Kidney (tissue), 14 donors: Measurements from ENCODE around the gene CCNK. TPM values are rescaled to one million over a fixed set of nuclear protein-coding genes. Genes with fewer than 3 reads are reported as not detected.

Experiments used
- DNase-seq, 5 donors: peaks; one replicate each; pipeline ENCODE4 v3.0.0-alpha.2; 2013 to 2020
- FAIRE-seq: peaks from 2 replicates; lab custom pipeline; 2012; peaks lifted over from hg19 to GRCh38; lab: Jason Lieb, UNC
- H3K27ac ChIP-seq, 2 donors: one replicate each; pipeline ENCODE4 v1.7.0; 2013; ENCODE audit warnings: low read depth in 2 of 2, low read length in 2 of 2, inconsistent platforms in 1 of 2
- H3K27me3 ChIP-seq: one replicate; pipeline ENCODE4 v1.7.1; 2013; ENCODE audit warnings: low read length, inconsistent platforms; ENCODE audit not compliant: control insufficient read depth, insufficient read depth
- H3K36me3 ChIP-seq, 3 donors: one replicate each; pipeline versions ENCODE4 v1.7.0 to v1.7.1; 2013; ENCODE audit warnings: low read length in 3 of 3, control low read depth in 1 of 3, inconsistent platforms in 1 of 3; ENCODE audit not compliant: insufficient read depth in 3 of 3, control insufficient read depth in 2 of 3
- H3K4me1 ChIP-seq, 3 donors: one replicate each; pipeline versions ENCODE4 v1.7.0 to v1.7.1; 2013; ENCODE audit warnings: low read length in 3 of 3, inconsistent platforms in 1 of 3, low read depth in 1 of 3; ENCODE audit not compliant: control insufficient read depth in 2 of 3, insufficient read depth in 2 of 3
- H3K4me3 ChIP-seq, 3 donors: one replicate each; pipeline versions ENCODE4 v1.7.0 to v1.8.1; 2013; ENCODE audit warnings: low read length in 3 of 3, control low read depth in 1 of 3, inconsistent platforms in 1 of 3
- H3K9ac ChIP-seq, 3 donors: one replicate each; pipeline versions ENCODE4 v1.7.0 to v1.7.1; 2013; ENCODE audit warnings: low read length in 3 of 3, control low read depth in 1 of 3, inconsistent platforms in 1 of 3
- H3K9me3 ChIP-seq, 3 donors: one replicate each; pipeline versions ENCODE4 v1.7.0 to v1.7.1; 2013; ENCODE audit warnings: low read length in 3 of 3, control low read depth in 1 of 3, inconsistent platforms in 1 of 3; ENCODE audit not compliant: control insufficient read depth in 2 of 3, insufficient read depth in 1 of 3
- CTCF ChIP-seq: IDR thresholded peaks from 3 replicates; pipeline ENCODE4 v1.5.1; 2012; ENCODE audit warnings: mild to moderate bottlenecking, moderate library complexity, borderline replicate concordance; ENCODE audit not compliant: insufficient read depth; ENCODE audit errors: extremely low read depth
- intact Hi-C: fragments of 100-400 bp; cut with DNase I; formaldehyde crosslinking; loops from one replicate; pipeline ENCODE4 v1.11.1; 2022
- polyA plus RNA-seq: library from polyadenylated mRNA; stranded (reverse); fragments of 350-450 nt; fragmentation: Illumina TruSeq; extraction: RNeasy Lipid Tissue Mini Kit (QIAGEN cat#74804); gene quantifications from one replicate; pipeline ENCODE4 v1.2.3, GENCODE V29; 2014; ENCODE audit warnings: low read depth, low replicate concordance; ENCODE audit not compliant: insufficient read depth
- total RNA-seq: library from RNA; stranded (reverse); fragmentation: NEBNext Ultra II Directional; extraction: Animal tissue kit (Norgen Biotek cat#: 25700); gene quantifications from one replicate; pipeline ENCODE4 v1.2.1, GENCODE V29; 2021
- donor health status: control.
- donor health status: control.
- donor health status: control.
- donor health status: control.
- donor health status: control.
- donor health status: DM: yes; HTN: yes; CAD: no.
- donor health status: Normal renal cell carcinoma (clear cell type).

Gene CCNK
- total and polyA plus RNA-seq, 2 donors from 2014 or later = 12.8 to 40.6 TPM

DNA sequence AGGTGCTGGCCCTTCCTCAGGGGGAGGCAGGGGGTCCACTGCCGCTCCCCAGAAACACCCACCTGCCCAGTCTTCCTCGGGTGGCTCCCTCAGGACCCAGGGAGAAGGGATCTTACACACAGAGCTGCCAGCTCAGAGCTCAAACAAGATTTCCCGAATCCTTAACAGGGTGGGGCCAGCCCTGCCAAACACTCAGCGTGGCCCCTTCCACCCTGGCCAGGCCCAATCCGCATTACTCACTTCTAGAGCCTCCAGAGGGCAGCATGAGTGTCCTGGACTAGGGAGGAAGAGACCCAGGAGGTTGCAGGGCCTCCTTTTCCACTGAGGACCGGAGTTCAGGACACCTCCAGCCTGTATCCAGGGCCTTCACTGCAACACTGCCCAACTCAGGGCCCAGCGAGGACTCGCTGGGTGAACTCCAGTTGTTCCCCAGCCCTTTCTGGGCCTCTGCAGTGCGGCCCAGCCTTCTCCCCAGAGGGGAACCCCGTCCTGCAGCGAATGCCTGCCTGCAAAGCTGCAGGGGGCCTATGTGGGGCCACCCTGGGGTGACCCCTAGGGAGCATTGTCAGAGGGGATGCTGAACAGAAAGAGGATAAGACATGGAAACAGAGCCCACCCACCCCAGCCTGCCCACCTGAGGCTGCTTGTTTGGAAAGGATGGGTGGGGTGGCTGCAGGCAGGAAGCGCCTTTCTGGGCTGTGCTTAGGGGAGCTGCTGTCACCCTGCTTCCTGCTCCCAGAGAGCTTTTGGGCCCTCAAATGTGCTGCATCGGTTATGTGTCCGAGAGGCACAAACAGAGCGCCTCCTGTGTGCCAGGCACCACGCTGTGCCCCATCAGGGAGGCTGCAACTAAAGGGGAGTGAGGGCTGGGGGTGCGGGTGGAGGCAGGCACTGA lies 43.8 kb downstream of the CCNK start:
- Histone ChIP-seq H3K27ac (no peak overlapping the region), H3K9me3 (no peaks in the 10 kb centered on the region), H3K4me1 (peaks cover 0 to 10% (median 0%) of the 10 kb centered on the region in 3 donors), H3K36me3 (no peaks in the 10 kb centered on the region), H3K27me3 (no peaks in the 10 kb centered on the region), H3K4me3 (no peak overlapping the region), H3K9ac (no peak overlapping the region)
- peak in 2 of 5 donors; percentile 44 to 55 for DNase-seq
- no peak for TF ChIP-seq CTCF
- no peak for FAIRE-seq
- intact Hi-C loops = no loop called here

- no peak for FAIRE-seq
- Histone ChIP-seq H3K9me3 (no peaks in the 10 kb centered on the region), H3K4me3 (no peak overlapping the region), H3K27me3 (no peaks in the 10 kb centered on the region), H3K4me1 (peaks cover 0 to 10% (median 0%) of the 10 kb centered on the region in 3 donors), H3K27ac (no peak overlapping the region), H3K9ac (no peak overlapping the region), H3K36me3 (no peaks in the 10 kb centered on the region)
- intact Hi-C loops = no loop called here
- TF ChIP-seq CTCF = no peak
- DNase-seq = peak in 1 of 5 donors; percentile 54
Observed at GRCh38 chr14:99525699-99526080, 44.5 kb downstream of the CCNK start.

DNA sequence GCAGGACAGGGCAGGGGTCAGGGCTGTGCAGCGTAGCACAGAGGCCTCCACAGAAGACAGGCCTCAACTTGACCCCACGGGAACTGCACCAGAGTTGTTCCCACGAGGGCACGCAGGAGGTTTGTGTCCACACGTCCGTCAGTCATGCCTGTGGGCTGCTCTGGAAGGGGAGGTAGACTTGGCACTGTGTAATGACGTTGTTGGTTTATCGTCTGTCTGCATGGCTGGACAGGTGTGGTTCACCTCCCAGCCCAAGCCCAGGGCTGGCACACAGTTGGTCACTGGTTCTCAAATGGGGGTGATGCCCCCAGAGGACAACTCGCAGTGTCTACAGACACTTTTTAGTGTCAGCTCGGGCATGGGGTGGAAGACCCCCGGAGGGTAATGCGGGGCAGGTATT lies 45.8 kb downstream of the CCNK start:
- no peak for TF ChIP-seq CTCF

More for the DNA sequence above, 45.8 kb downstream of the CCNK start:
- Histone ChIP-seq H3K9me3 (no peaks in the 10 kb centered on the region), H3K9ac (no peak overlapping the region), H3K4me3 (no peak overlapping the region), H3K27me3 (no peaks in the 10 kb centered on the region), H3K36me3 (no peaks in the 10 kb centered on the region), H3K27ac (no peak overlapping the region), H3K4me1 (peaks cover 0 to 10% (median 0%) of the 10 kb centered on the region in 3 donors)
- no peak for DNase-seq
- FAIRE-seq = no peak
- intact Hi-C loops = no loop called here
